Erythroblast (primary cell): Measurements from ENCODE around the gene RAB18.

ENCODE experiments used
- GATA1 ChIP-seq: IDR thresholded peaks from 2 replicates; pipeline ENCODE4 v1.6.1; 2011; ENCODE audit warnings: low read depth, mild to moderate bottlenecking, control low read depth, low read length, moderate library complexity
- POLR2A ChIP-seq: IDR thresholded peaks from 2 replicates; pipeline ENCODE4 v1.6.1; 2011; ENCODE audit warnings: mild to moderate bottlenecking, low read length

DNA sequence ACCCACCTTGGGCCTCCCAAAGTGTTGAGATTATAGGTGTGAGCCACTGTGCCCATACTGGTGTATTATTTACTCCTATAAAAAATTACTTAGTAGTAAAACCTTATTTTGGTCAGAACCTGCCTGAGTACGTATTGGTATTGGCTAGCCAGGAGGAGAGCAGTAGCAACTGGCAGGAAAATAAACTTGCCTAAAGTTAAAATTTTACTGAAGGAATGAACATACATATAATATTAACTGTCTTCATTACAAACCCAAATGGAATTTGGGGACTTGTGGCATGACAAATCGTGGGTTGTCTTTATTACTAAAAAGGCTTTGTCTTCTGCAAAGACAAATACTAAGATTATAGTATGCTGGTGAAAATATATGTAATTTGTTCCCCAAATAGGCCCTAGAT is 8.4 kb downstream of the RAB18 start:
- no peak for TF ChIP-seq POLR2A
- no peak for TF ChIP-seq GATA1
